ENCODE measurements around the gene MINDY3.

The MINDY3 gene

GRCh38 chr10:15824498-15824897, 35.8 kb downstream of the MINDY3 start:
- no peak for ATAC-seq
- TF ChIP-seq ESRRG (CRISPR knock-in tag; IDR thresholded peaks at IDR 0.05) (no peak), OSR1 (CRISPR knock-in tag; IDR thresholded peaks at IDR 0.05) (no peak), GLIS3 (CRISPR knock-in tag; IDR thresholded peaks at IDR 0.05) (no peak), ARNTL (CRISPR knock-in tag; IDR thresholded peaks at IDR 0.05; ENCODE audit: borderline replicate concordance, low read depth) (no peak)

- ATAC-seq: no peak
- TF ChIP-seq ZNF8 (CRISPR knock-in tag; IDR thresholded peaks at IDR 0.05) (no peak), POU6F1 (CRISPR knock-in tag; IDR thresholded peaks at IDR 0.05; ENCODE audit: borderline replicate concordance, low read depth) (no peak), RARB (CRISPR knock-in tag; IDR thresholded peaks at IDR 0.05) (no peak), PPARA (CRISPR knock-in tag; IDR thresholded peaks at IDR 0.05; ENCODE audit: borderline replicate concordance) (no peak), SNAI2 (CRISPR knock-in tag; IDR thresholded peaks at IDR 0.05) (no peak), ISL1 (CRISPR knock-in tag; IDR thresholded peaks at IDR 0.05) (no peak), ZC3H10 (CRISPR knock-in tag; IDR thresholded peaks at IDR 0.05) (no peak)
Observed at GRCh38 chr10:15822131-15822530, 38.2 kb downstream of the MINDY3 start.

GRCh38 chr10:15821046-15821683, 39.1 kb downstream of the MINDY3 start:
- TF ChIP-seq TOX (CRISPR knock-in tag; IDR thresholded peaks at IDR 0.05; ENCODE audit: borderline replicate concordance) (no peak), RARB (CRISPR knock-in tag; IDR thresholded peaks at IDR 0.05) (no peak), TCF4 (CRISPR knock-in tag; IDR thresholded peaks at IDR 0.05; ENCODE audit: borderline replicate concordance) (no peak), PATZ1 (CRISPR knock-in tag; IDR thresholded peaks at IDR 0.05; ENCODE audit: borderline replicate concordance) (no peak), CSRNP3 (CRISPR knock-in tag; IDR thresholded peaks at IDR 0.05) (no peak)
- ATAC-seq: no peak

GRCh38 chr10:15817409-15818046, 42.8 kb downstream of the MINDY3 start:
- no peak for TF ChIP-seq ARNTL (CRISPR knock-in tag; IDR thresholded peaks at IDR 0.05; ENCODE audit: borderline replicate concordance, low read depth)
- no peak for TF ChIP-seq ZFP30 (CRISPR knock-in tag; IDR thresholded peaks at IDR 0.05)
- TF ChIP-seq ZFP3 (CRISPR knock-in tag; IDR thresholded peaks at IDR 0.05): no peak
- no peak for TF ChIP-seq ZC3H10 (CRISPR knock-in tag; IDR thresholded peaks at IDR 0.05)
- no peak for TF ChIP-seq ZNF70 (CRISPR knock-in tag; IDR thresholded peaks at IDR 0.05)
- no peak for TF ChIP-seq SNAI2 (CRISPR knock-in tag; IDR thresholded peaks at IDR 0.05)
- TF ChIP-seq ZNF8 (CRISPR knock-in tag; IDR thresholded peaks at IDR 0.05): no peak
- no peak for TF ChIP-seq POU6F1 (CRISPR knock-in tag; IDR thresholded peaks at IDR 0.05; ENCODE audit: borderline replicate concordance, low read depth)
- no peak for TF ChIP-seq CSDC2 (CRISPR knock-in tag; IDR thresholded peaks at IDR 0.05)
- ATAC-seq: no peak

GRCh38 chr10:15815242-15815885, 44.9 kb downstream of the MINDY3 start:
- ATAC-seq: no peak
- TF ChIP-seq PPARA (CRISPR knock-in tag; IDR thresholded peaks at IDR 0.05; ENCODE audit: borderline replicate concordance): no peak
- TF ChIP-seq PATZ1 (CRISPR knock-in tag; IDR thresholded peaks at IDR 0.05; ENCODE audit: borderline replicate concordance): no peak
- no peak for TF ChIP-seq SNAI2 (CRISPR knock-in tag; IDR thresholded peaks at IDR 0.05)
- TF ChIP-seq ARNTL (CRISPR knock-in tag; IDR thresholded peaks at IDR 0.05; ENCODE audit: borderline replicate concordance, low read depth): no peak
- TF ChIP-seq BACH2 (CRISPR knock-in tag; IDR thresholded peaks at IDR 0.05; ENCODE audit: borderline replicate concordance): no peak
- no peak for TF ChIP-seq OSR1 (CRISPR knock-in tag; IDR thresholded peaks at IDR 0.05)
- no peak for TF ChIP-seq RARB (CRISPR knock-in tag; IDR thresholded peaks at IDR 0.05)
- TF ChIP-seq ZFP3 (CRISPR knock-in tag; IDR thresholded peaks at IDR 0.05): no peak
- TF ChIP-seq ZFP30 (CRISPR knock-in tag; IDR thresholded peaks at IDR 0.05): no peak
- no peak for TF ChIP-seq CSDC2 (CRISPR knock-in tag; IDR thresholded peaks at IDR 0.05)
- no peak for TF ChIP-seq ZNF8 (CRISPR knock-in tag; IDR thresholded peaks at IDR 0.05)
- TF ChIP-seq TOX (CRISPR knock-in tag; IDR thresholded peaks at IDR 0.05; ENCODE audit: borderline replicate concordance): no peak
- TF ChIP-seq ISL1 (CRISPR knock-in tag; IDR thresholded peaks at IDR 0.05): no peak
- no peak for TF ChIP-seq ZNF70 (CRISPR knock-in tag; IDR thresholded peaks at IDR 0.05)

Data from SK-N-SH treated with all-trans-retinoic acid at 6 μM for 48 hours (cell line).